ENCODE measurements around the gene ASPG. TPM values are rescaled to one million over a fixed set of nuclear protein-coding genes. Genes with fewer than 3 reads are reported as not detected.

The ASPG gene
- total RNA-seq, 2 experiments from 2014 or later, result not detected

DNA sequence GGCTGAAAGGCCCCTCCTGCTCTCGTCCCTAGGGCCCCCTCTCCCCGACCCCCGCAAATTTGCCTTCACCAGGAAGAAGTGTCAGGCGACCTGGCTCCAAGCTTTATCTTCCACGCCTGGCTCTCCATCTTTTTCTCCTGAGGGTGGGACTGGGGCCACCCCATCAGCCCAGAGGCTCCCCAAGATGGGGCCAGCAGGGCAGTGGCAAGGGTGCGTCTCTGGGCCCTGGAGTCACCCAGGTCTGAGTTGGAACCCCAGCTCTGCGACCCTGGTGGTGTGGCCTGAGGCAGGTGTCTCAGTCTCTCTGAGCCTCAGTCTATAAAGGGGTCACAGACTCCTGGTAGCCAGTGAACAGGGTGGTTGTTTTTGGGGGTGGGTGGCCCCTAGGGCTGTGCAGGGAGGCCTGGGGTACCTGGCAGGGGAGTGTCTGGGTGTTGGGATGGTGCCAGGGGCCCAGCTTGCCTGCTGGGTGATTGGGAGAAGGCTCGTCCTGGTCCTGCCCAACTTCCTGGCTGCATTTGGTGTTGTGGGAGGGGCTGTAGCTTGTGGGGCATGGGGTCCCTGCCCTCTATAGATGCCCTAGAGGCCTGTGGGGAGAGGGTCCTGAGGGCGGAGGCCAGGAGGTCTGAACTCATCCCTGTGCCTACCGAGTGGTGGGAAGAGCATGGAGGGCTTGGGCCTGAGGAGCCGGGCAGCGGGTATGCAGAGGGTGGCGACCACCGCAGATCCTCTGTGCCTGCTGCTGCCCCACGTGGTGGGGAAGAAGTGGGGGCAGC lies 60.5 kb downstream of the ASPG start:
- Mint-ChIP-seq H3K4me3 (no peak overlapping the region), H3K36me3 (ENCODE audit: low read depth) (no peaks in the 10 kb centered on the region), H3K4me1 (ENCODE audit: low read depth) (no peaks in the 10 kb centered on the region), H3K27ac (no peak overlapping the region), H3K27me3 (ENCODE audit: low read depth) (no peaks in the 10 kb centered on the region), H3K9me3 (no peaks in the 10 kb centered on the region)
- intact Hi-C loops (cut with micrococcal nuclease), result no loop called here
- DNase-seq, result no peak
- CTCF ChIA-PET, result interaction anchor here (1.3 kb wide), 1 partner anchor 68 kb away, joined by 3 read pairs; no protein-coding TSS in a partner anchor

DNA sequence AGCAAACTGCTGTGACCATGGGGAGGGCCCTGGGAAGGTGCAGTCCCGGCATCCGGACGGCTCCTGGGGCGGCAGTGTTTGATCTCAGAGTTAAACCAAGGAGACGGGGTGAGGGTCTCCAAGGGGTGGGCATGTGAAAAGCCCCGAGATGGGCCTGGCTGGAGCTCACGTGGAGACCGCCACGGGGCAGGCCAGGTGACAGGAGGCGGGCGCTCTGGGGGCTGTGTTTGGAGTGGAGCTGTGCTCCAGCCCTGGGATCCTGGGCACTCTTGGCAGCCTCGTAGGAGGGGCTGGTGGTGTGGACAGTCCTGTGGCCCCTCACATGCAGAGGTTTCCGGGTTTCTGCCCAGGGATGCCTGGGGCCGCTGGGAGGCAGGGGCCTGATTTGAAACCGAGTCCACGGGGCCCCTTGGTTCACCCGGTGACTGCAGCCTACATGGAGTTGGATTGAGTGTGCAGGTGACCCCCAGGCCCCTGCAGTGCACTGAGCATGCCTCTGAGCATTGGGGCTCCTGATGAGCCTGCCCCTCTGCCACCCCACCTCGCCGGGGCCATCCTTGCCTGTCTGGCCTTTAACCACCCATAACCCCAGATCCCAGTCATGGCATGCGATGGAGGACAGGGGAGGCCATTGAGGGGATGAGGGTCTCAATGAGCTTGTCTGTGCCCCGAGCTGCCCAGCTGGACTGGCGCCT lies 61.3 kb downstream of the ASPG start:
- CTCF ChIA-PET, result interaction anchor here (1.3 kb wide), 1 partner anchor 69 kb away, joined by 3 read pairs; no protein-coding TSS in a partner anchor
- no peak overlapping the region for H3K27ac Mint-ChIP-seq
- DNase-seq, result no peak
- no peaks in the 10 kb centered on the region for H3K4me1 Mint-ChIP-seq (ENCODE audit: low read depth)
- no peaks in the 10 kb centered on the region for H3K36me3 Mint-ChIP-seq (ENCODE audit: low read depth)
- no peaks in the 10 kb centered on the region for H3K27me3 Mint-ChIP-seq (ENCODE audit: low read depth)
- no peak overlapping the region for H3K4me3 Mint-ChIP-seq
- intact Hi-C loops (cut with micrococcal nuclease), result no loop called here
- H3K9me3 Mint-ChIP-seq, result no peaks in the 10 kb centered on the region

DNA sequence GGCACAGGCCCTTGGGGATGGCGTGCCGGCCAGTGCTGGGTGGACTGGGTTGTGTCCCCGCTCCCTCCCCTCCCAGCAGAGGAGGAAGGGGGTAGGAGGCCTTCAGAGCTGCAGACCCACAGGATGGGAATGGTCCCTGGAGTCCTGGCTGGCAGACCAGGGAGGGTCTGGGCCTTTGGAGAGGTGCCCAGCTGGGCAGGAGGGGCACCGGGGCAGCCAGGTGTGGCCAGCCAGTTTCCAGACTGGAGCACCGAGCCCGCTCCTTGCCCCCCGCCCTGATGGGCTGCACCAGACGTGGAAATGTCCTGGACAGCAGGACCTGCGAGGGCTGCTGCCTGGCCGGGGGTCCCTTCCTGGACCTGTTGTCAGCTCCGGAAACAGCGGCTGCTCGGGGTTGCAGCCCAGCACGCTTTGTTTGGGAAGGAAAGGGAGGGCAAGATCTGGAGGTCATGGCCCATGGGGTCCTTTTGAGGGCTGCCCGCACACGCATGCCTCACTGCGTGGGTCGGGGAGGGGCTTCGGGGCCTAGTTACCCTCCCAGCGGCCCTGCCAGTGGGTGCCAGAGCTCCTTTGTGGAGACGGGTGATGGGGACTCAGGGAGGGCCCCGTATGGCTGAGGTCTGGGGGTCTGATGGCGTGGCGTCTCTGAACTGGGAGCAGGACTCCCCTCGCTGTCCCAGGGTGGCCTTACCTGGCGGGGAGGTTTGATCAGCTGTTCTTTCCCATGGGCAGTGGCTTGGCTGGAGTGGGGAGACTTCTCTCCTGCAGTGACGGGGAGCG lies 62.0 kb downstream of the ASPG start:
- no peak for DNase-seq
- CTCF ChIA-PET, result interaction anchor here (0.7 kb wide), 1 partner anchor 699 kb away, joined by 3 read pairs; no protein-coding TSS in a partner anchor
- H3K4me3 Mint-ChIP-seq, result no peak overlapping the region

GRCh38 chr14:104148433-104149277 lies 63.2 kb downstream of the ASPG start:
- Mint-ChIP-seq H3K4me1 (ENCODE audit: low read depth) (no peaks in the 10 kb centered on the region), H3K36me3 (ENCODE audit: low read depth) (no peaks in the 10 kb centered on the region), H3K4me3 (no peak overlapping the region), H3K9me3 (no peaks in the 10 kb centered on the region), H3K27me3 (ENCODE audit: low read depth) (no peaks in the 10 kb centered on the region), H3K27ac (no peak overlapping the region)
- DNase-seq, result no peak
- CTCF ChIA-PET, result no interaction called here
- intact Hi-C loops (cut with micrococcal nuclease), result no loop called here

More for the DNA sequence above, 62.0 kb downstream of the ASPG start:
- Mint-ChIP-seq H3K9me3 (no peaks in the 10 kb centered on the region), H3K36me3 (ENCODE audit: low read depth) (no peaks in the 10 kb centered on the region), H3K4me1 (ENCODE audit: low read depth) (no peaks in the 10 kb centered on the region), H3K27ac (no peak overlapping the region), H3K27me3 (ENCODE audit: low read depth) (no peaks in the 10 kb centered on the region)
- intact Hi-C loops (cut with micrococcal nuclease), result no loop called here

DNA sequence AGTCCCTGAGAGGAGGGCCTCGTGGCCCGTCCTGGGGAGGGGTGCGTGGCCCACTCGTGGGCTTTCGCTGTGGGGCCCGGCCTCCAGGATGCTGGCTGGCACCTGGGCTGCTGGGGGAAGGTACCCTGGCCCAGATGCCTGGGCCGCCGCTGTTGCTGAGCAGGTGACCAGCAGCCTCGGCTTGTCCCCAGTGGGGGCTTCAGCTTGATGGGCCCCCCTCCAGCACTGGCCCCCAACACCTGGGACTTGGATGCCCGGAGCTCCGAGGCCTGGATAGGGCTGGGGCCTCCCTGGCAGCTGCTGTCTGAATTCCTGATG lies 63.7 kb downstream of the ASPG start:
- H3K36me3 Mint-ChIP-seq (ENCODE audit: low read depth), result no peaks in the 10 kb centered on the region
- DNase-seq, result no peak
- H3K27ac Mint-ChIP-seq, result no peak overlapping the region
- no peaks in the 10 kb centered on the region for H3K9me3 Mint-ChIP-seq
- CTCF ChIA-PET, result no interaction called here
- intact Hi-C loops (cut with micrococcal nuclease), result no loop called here
- H3K4me1 Mint-ChIP-seq (ENCODE audit: low read depth), result no peaks in the 10 kb centered on the region
- no peak overlapping the region for H3K4me3 Mint-ChIP-seq
- H3K27me3 Mint-ChIP-seq (ENCODE audit: low read depth), result no peaks in the 10 kb centered on the region

GRCh38 chr14:104149617-104150135 lies 64.2 kb downstream of the ASPG start:
- DNase-seq, result peak; percentile 52
- Mint-ChIP-seq H3K4me1 (ENCODE audit: low read depth) (no peaks in the 10 kb centered on the region), H3K27ac (no peak overlapping the region), H3K27me3 (ENCODE audit: low read depth) (no peaks in the 10 kb centered on the region), H3K4me3 (no peak overlapping the region), H3K36me3 (ENCODE audit: low read depth) (no peaks in the 10 kb centered on the region), H3K9me3 (no peaks in the 10 kb centered on the region)
- CTCF ChIA-PET, result no interaction called here
- intact Hi-C loops (cut with micrococcal nuclease), result loop anchor here (5.0 kb wide), 1 partner anchor 413 kb away; no protein-coding TSS in a partner anchor

DNA sequence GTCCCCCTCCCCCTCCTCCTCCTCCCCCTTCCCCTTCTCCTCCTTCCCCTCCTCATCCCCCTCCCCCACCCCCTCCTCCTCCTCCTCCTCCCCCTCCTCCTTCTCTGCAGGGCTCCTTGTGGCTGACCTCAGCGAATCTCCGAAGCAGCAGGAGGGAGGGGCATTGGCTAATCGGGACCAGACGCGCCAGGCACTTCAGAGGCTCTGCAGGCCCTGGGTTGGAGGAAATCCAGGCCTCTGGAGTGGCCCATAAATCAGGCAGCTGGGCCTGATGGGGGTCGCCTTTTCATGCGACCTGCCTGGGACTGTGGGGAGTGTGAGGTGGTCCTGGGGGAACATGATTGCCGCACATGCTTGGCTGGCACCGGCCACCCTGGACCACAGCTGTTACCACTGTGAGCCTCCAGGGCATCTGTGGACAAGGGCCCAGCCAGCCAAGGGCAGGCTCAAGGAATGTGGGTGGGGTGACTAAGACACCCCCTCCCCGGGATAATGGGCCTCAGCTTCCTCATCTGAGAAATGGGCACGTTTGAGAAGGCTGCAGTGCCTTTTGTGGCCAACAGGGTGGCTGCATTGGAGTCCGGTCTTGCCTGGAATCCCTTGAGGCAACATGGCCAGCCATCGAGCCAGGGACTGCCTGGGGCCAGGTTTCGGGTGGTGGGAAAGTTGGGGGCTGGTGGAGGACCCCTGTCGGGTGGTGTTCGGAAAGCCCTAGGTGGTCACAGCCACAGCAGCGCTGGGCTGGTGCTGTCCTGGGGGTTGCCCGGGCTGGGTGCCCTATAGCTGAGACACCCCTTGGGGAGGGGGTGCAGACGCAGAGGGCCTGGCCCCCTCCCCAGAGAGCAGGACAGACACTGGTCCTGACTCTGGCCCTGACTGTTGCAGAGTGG lies 64.9 kb downstream of the ASPG start:
- no peak overlapping the region for H3K4me3 Mint-ChIP-seq
- H3K27ac Mint-ChIP-seq, result no peak overlapping the region
- no peak for DNase-seq
- no peaks in the 10 kb centered on the region for H3K4me1 Mint-ChIP-seq (ENCODE audit: low read depth)
- no peaks in the 10 kb centered on the region for H3K36me3 Mint-ChIP-seq (ENCODE audit: low read depth)
- intact Hi-C loops (cut with micrococcal nuclease), result loop anchor here (5.0 kb wide), 1 partner anchor 412 kb away; no protein-coding TSS in a partner anchor
- H3K9me3 Mint-ChIP-seq, result no peaks in the 10 kb centered on the region
- no peaks in the 10 kb centered on the region for H3K27me3 Mint-ChIP-seq (ENCODE audit: low read depth)
- CTCF ChIA-PET, result no interaction called here

- no peak for DNase-seq
- no peak overlapping the region for H3K4me3 Mint-ChIP-seq
- CTCF ChIA-PET, result no interaction called here
- no peaks in the 10 kb centered on the region for H3K27me3 Mint-ChIP-seq (ENCODE audit: low read depth)
- H3K4me1 Mint-ChIP-seq (ENCODE audit: low read depth), result no peaks in the 10 kb centered on the region
- no peak overlapping the region for H3K27ac Mint-ChIP-seq
- intact Hi-C loops (cut with micrococcal nuclease), result loop anchor here (5.0 kb wide), 1 partner anchor 411 kb away; no protein-coding TSS in a partner anchor
- no peaks in the 10 kb centered on the region for H3K9me3 Mint-ChIP-seq
- H3K36me3 Mint-ChIP-seq (ENCODE audit: low read depth), result no peaks in the 10 kb centered on the region
Measured at GRCh38 chr14:104151026-104151381, 65.5 kb downstream of the ASPG start.

DNA sequence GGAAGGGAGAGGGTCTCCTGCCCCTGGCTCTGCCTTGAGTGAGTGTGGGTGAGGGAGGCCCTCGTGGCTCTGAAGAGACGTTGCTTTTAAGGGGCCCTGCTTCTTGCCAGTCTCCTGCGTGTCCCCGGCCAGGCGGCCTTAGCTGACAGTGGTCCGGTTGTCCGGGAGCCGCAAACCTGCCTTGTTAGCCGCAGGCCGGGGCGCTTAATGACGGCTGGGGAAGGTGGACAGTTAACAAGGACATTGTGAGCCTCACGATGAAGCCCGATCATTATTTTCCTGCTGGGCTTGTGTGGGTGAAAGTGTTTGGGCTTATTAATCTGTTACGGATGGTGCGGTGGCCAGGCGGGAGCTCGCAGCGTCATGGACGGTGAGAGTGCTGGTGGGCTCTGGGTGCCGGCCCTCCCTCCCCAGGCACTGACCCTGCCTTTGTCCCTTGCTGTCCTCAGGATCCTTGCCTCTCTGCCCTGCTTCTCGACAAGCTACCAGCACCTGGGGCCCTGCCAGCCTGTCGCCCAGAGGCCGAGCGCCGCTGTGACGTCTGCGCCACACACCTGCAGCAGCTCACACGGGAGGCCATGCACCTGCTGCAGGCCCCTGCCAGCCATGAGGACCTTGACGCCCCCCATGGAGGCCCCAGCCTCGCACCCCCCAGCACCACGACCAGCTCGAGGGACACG lies 66.2 kb downstream of the ASPG start:
- Mint-ChIP-seq H3K36me3 (ENCODE audit: low read depth) (no peaks in the 10 kb centered on the region), H3K27ac (no peak overlapping the region), H3K27me3 (ENCODE audit: low read depth) (no peaks in the 10 kb centered on the region), H3K4me1 (ENCODE audit: low read depth) (no peaks in the 10 kb centered on the region), H3K9me3 (no peaks in the 10 kb centered on the region), H3K4me3 (no peak overlapping the region)
- CTCF ChIA-PET, result no interaction called here
- intact Hi-C loops (cut with micrococcal nuclease), result loop anchor here (5.0 kb wide), 1 partner anchor 411 kb away; no protein-coding TSS in a partner anchor
- no peak for DNase-seq

GRCh38 chr14:104152246-104152575 lies 66.7 kb downstream of the ASPG start:
- H3K27ac Mint-ChIP-seq, result no peak overlapping the region
- H3K27me3 Mint-ChIP-seq (ENCODE audit: low read depth), result no peaks in the 10 kb centered on the region
- H3K36me3 Mint-ChIP-seq (ENCODE audit: low read depth), result no peaks in the 10 kb centered on the region
- CTCF ChIA-PET, result no interaction called here
- no peaks in the 10 kb centered on the region for H3K4me1 Mint-ChIP-seq (ENCODE audit: low read depth)
- no peaks in the 10 kb centered on the region for H3K9me3 Mint-ChIP-seq
- intact Hi-C loops (cut with micrococcal nuclease), result loop anchor here (5.0 kb wide), 1 partner anchor 410 kb away; no protein-coding TSS in a partner anchor
- DNase-seq, result no peak
- no peak overlapping the region for H3K4me3 Mint-ChIP-seq

Data from activated naive CD4-positive, alpha-beta T cell treated with anti-CD3 and anti-CD28 coated beads for 36 hours (primary cell).